ENCODE measurements around the gene TAF9B.
A peak's percentile ranks its signal among the peaks of the same experiment; 100 is the strongest.
"Not testable (repeated sequence)": the region's sequence is repeated elsewhere in the genome, so short reads cannot be mapped to it uniquely, and the experiment has no call there.

TAF9B gene

GRCh38 chrX:78139160-78140123 is at the start of gene TAF9B:
TSS of gene TAF9B (minus strand) at chrX:78139650. CDS start at chrX:78139611, 39 bp downstream.
- Mint-ChIP-seq H3K9me3 (no peaks in the 10 kb centered on the region), H3K4me3 (peak within 1 kb of the TSS; percentile 87), H3K27me3 (no peaks in the 10 kb centered on the region), H3K27ac (ENCODE audit: low read depth) (peak within 1 kb of the TSS; percentile 90), H3K36me3 (ENCODE audit: insufficient read depth) (peaks cover 11% of the 10 kb centered on the region), H3K4me1 (peaks cover 7% of the 10 kb centered on the region)
- ATAC-seq (replicated peaks; ENCODE audit: extremely low read depth, poor library complexity, severe bottlenecking) (peak; percentile 95), DNase-seq (ENCODE audit: low spot score in 2 of 2) (peak; percentile 59 to 74)

- Mint-ChIP-seq H3K4me1 (no peaks in the 10 kb centered on the region), H3K4me3 (no peak overlapping the region), H3K9me3 (no peaks in the 10 kb centered on the region), H3K27ac (ENCODE audit: low read depth) (no peak overlapping the region), H3K27me3 (peaks cover 26% of the 10 kb centered on the region), H3K36me3 (ENCODE audit: insufficient read depth) (no peaks in the 10 kb centered on the region)
- DNase-seq (ENCODE audit: low spot score in 2 of 2) (no peak), ATAC-seq (replicated peaks; ENCODE audit: extremely low read depth, poor library complexity, severe bottlenecking) (no peak)
These were observed 43.4 kb upstream of the TAF9B start for GRCh38 chrX:78182881-78183280.

- no peaks in the 10 kb centered on the region for H3K36me3 Mint-ChIP-seq (ENCODE audit: insufficient read depth)
- no peaks in the 10 kb centered on the region for H3K9me3 Mint-ChIP-seq
- peaks cover 26% of the 10 kb centered on the region for H3K27me3 Mint-ChIP-seq
- H3K4me3 Mint-ChIP-seq, result no peak overlapping the region
- H3K4me1 Mint-ChIP-seq, result no peaks in the 10 kb centered on the region
- no peak overlapping the region for H3K27ac Mint-ChIP-seq (ENCODE audit: low read depth)
- ATAC-seq (replicated peaks; ENCODE audit: extremely low read depth, poor library complexity, severe bottlenecking) (no peak), DNase-seq (ENCODE audit: low spot score in 2 of 2) (no peak)
These were observed 41.9 kb upstream of the TAF9B start for GRCh38 chrX:78181307-78181706.

- ATAC-seq (replicated peaks; ENCODE audit: extremely low read depth, poor library complexity, severe bottlenecking) (no peak), DNase-seq (ENCODE audit: low spot score in 2 of 2) (no peak)
- Mint-ChIP-seq H3K4me3 (no peak overlapping the region), H3K27me3 (no peaks in the 10 kb centered on the region), H3K4me1 (no peaks in the 10 kb centered on the region), H3K27ac (ENCODE audit: low read depth) (no peak overlapping the region), H3K36me3 (ENCODE audit: insufficient read depth) (no peaks in the 10 kb centered on the region), H3K9me3 (no peaks in the 10 kb centered on the region)
These were observed 28.6 kb upstream of the TAF9B start for GRCh38 chrX:78168065-78168464.

GRCh38 chrX:78165425-78165824 is 26.0 kb upstream of the TAF9B start:
- DNase-seq (ENCODE audit: low spot score in 2 of 2) (no peak), ATAC-seq (replicated peaks; ENCODE audit: extremely low read depth, poor library complexity, severe bottlenecking) (no peak)
- Mint-ChIP-seq H3K4me1 (peaks cover 6% of the 10 kb centered on the region), H3K27me3 (peaks cover 7% of the 10 kb centered on the region), H3K4me3 (no peak overlapping the region), H3K9me3 (no peaks in the 10 kb centered on the region), H3K36me3 (ENCODE audit: insufficient read depth) (no peaks in the 10 kb centered on the region), H3K27ac (ENCODE audit: low read depth) (no peak overlapping the region)

GRCh38 chrX:78163175-78163574 is 23.7 kb upstream of the TAF9B start:
- H3K4me1 Mint-ChIP-seq; H3K9me3 Mint-ChIP-seq; H3K27ac Mint-ChIP-seq (ENCODE audit: low read depth); ATAC-seq (replicated peaks; ENCODE audit: extremely low read depth, poor library complexity, severe bottlenecking); DNase-seq (ENCODE audit: low spot score in 2 of 2); H3K4me3 Mint-ChIP-seq; H3K36me3 Mint-ChIP-seq (ENCODE audit: insufficient read depth): not testable (repeated sequence)
- H3K27me3 Mint-ChIP-seq, result peaks cover 16% of the 10 kb centered on the region

- not testable (repeated sequence) for ATAC-seq (replicated peaks; ENCODE audit: extremely low read depth, poor library complexity, severe bottlenecking); H3K4me3 Mint-ChIP-seq; DNase-seq (ENCODE audit: low spot score in 2 of 2); H3K27ac Mint-ChIP-seq (ENCODE audit: low read depth); H3K4me1 Mint-ChIP-seq; H3K36me3 Mint-ChIP-seq (ENCODE audit: insufficient read depth); H3K9me3 Mint-ChIP-seq
- peaks cover 28% of the 10 kb centered on the region for H3K27me3 Mint-ChIP-seq
These were observed 21.3 kb upstream of the TAF9B start for GRCh38 chrX:78160711-78161110.

GRCh38 chrX:78157846-78158245 is 18.4 kb upstream of the TAF9B start:
- peaks cover 35% of the 10 kb centered on the region for H3K27me3 Mint-ChIP-seq
- not testable (repeated sequence) for H3K4me1 Mint-ChIP-seq; H3K4me3 Mint-ChIP-seq; H3K27ac Mint-ChIP-seq (ENCODE audit: low read depth); ATAC-seq (replicated peaks; ENCODE audit: extremely low read depth, poor library complexity, severe bottlenecking); H3K9me3 Mint-ChIP-seq; H3K36me3 Mint-ChIP-seq (ENCODE audit: insufficient read depth); DNase-seq (ENCODE audit: low spot score in 2 of 2)

- not testable (repeated sequence) for H3K4me3 Mint-ChIP-seq
These were observed 17.9 kb upstream of the TAF9B start for GRCh38 chrX:78157373-78157772.

GRCh38 chrX:78147002-78147540 is 7.6 kb upstream of the TAF9B start:
- not testable (repeated sequence) for H3K27ac Mint-ChIP-seq (ENCODE audit: low read depth); H3K9me3 Mint-ChIP-seq; ATAC-seq (replicated peaks; ENCODE audit: extremely low read depth, poor library complexity, severe bottlenecking); H3K4me3 Mint-ChIP-seq; H3K36me3 Mint-ChIP-seq (ENCODE audit: insufficient read depth); H3K27me3 Mint-ChIP-seq; H3K4me1 Mint-ChIP-seq; DNase-seq (ENCODE audit: low spot score in 2 of 2)

More at GRCh38 chrX:78157373-78157772, 17.9 kb upstream of the TAF9B start:
- H3K9me3 Mint-ChIP-seq; H3K36me3 Mint-ChIP-seq (ENCODE audit: insufficient read depth); DNase-seq (ENCODE audit: low spot score in 2 of 2); H3K4me1 Mint-ChIP-seq; H3K27ac Mint-ChIP-seq (ENCODE audit: low read depth); ATAC-seq (replicated peaks; ENCODE audit: extremely low read depth, poor library complexity, severe bottlenecking): not testable (repeated sequence)
- peaks cover 35% of the 10 kb centered on the region for H3K27me3 Mint-ChIP-seq

GRCh38 chrX:78140206-78140605 is 756 bp upstream of the TAF9B start:
- Mint-ChIP-seq H3K36me3 (ENCODE audit: insufficient read depth) (peaks cover 11% of the 10 kb centered on the region), H3K4me1 (peaks cover 7% of the 10 kb centered on the region), H3K27ac (ENCODE audit: low read depth) (peak overlapping the region; percentile 90), H3K27me3 (no peaks in the 10 kb centered on the region), H3K9me3 (no peaks in the 10 kb centered on the region), H3K4me3 (peak overlapping the region; percentile 87)
- no peak for ATAC-seq (replicated peaks; ENCODE audit: extremely low read depth, poor library complexity, severe bottlenecking)
- no peak for DNase-seq (ENCODE audit: low spot score in 2 of 2)

GRCh38 chrX:78133238-78133960 is 6.1 kb downstream of the TAF9B start:
- Mint-ChIP-seq H3K9me3 (no peaks in the 10 kb centered on the region), H3K4me3 (no peak overlapping the region), H3K4me1 (no peaks in the 10 kb centered on the region), H3K27me3 (no peaks in the 10 kb centered on the region), H3K36me3 (ENCODE audit: insufficient read depth) (peaks cover 17% of the 10 kb centered on the region), H3K27ac (ENCODE audit: low read depth) (no peak overlapping the region)
- ATAC-seq (replicated peaks; ENCODE audit: extremely low read depth, poor library complexity, severe bottlenecking), result no peak
- DNase-seq (ENCODE audit: low spot score in 2 of 2), result no peak
